Lower lobe of right lung (tissue), 2 donors: ENCODE measurements around the gene AOAH. TPM values are rescaled to one million over a fixed set of nuclear protein-coding genes. Genes with fewer than 3 reads are reported as not detected.

Experiments
- ATAC-seq, 2 donors: fragments of 200-7000 bp; cut with Tn5 transposase; one replicate each; pipeline ENCODE4 v1.9.1; 2020 to 2022; ENCODE audit warnings: mild to moderate bottlenecking in 2 of 2, moderate library complexity in 2 of 2
- DNase-seq: peaks from one replicate; pipeline ENCODE4 v3.0.0-alpha.2; 2020
- H3K27ac ChIP-seq: fragments of 200-600 bp; one replicate; pipeline ENCODE4 v1.8.0; 2022
- H3K27me3 ChIP-seq: fragments of 200-600 bp; one replicate; pipeline ENCODE4 v1.8.0; 2022; ENCODE audit warnings: low read depth
- H3K36me3 ChIP-seq: fragments of 200-600 bp; one replicate; pipeline ENCODE4 v1.8.0; 2022; ENCODE audit warnings: mild to moderate bottlenecking
- H3K4me1 ChIP-seq: fragments of 200-600 bp; one replicate; pipeline ENCODE4 v1.8.0; 2022
- H3K4me3 ChIP-seq: fragments of 200-600 bp; one replicate; pipeline ENCODE4 v1.8.0; 2022; ENCODE audit warnings: mild to moderate bottlenecking
- H3K9me3 ChIP-seq: fragments of 200-600 bp; one replicate; pipeline ENCODE4 v1.8.0; 2022
- intact Hi-C: fragments of 100-400 bp; cut with DNase I; formaldehyde crosslinking; loops from one replicate; pipeline ENCODE4 v1.11.0; 2022
- total RNA-seq: library from RNA; stranded (reverse); fragmentation: NEBNext Ultra II Directional; extraction: Animal tissue kit (Norgen Biotek cat#: 25700); gene quantifications from one replicate; pipeline ENCODE4 v1.2.1, GENCODE V29; 2021
- TF ChIP-seq, protein P1 (sequence below): fragments of 200-600 bp; IDR thresholded peaks from one replicate; pipeline ENCODE4 v1.8.0; 2022; ENCODE audit warnings: antibody characterized with exemption, mild to moderate bottlenecking
- donor health status: DM: no; HTN: yes; CAD: no; lungs with severe emphysema.

Gene AOAH
- total RNA-seq, 1 donor from 2014 or later = 29.2 TPM

GRCh38 chr7:36736090-36736898 lies 12.0 kb upstream of the AOAH start:
- TF ChIP-seq, protein P1, sequence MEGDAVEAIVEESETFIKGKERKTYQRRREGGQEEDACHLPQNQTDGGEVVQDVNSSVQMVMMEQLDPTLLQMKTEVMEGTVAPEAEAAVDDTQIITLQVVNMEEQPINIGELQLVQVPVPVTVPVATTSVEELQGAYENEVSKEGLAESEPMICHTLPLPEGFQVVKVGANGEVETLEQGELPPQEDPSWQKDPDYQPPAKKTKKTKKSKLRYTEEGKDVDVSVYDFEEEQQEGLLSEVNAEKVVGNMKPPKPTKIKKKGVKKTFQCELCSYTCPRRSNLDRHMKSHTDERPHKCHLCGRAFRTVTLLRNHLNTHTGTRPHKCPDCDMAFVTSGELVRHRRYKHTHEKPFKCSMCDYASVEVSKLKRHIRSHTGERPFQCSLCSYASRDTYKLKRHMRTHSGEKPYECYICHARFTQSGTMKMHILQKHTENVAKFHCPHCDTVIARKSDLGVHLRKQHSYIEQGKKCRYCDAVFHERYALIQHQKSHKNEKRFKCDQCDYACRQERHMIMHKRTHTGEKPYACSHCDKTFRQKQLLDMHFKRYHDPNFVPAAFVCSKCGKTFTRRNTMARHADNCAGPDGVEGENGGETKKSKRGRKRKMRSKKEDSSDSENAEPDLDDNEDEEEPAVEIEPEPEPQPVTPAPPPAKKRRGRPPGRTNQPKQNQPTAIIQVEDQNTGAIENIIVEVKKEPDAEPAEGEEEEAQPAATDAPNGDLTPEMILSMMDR = no peak
- H3K27ac ChIP-seq = no peak overlapping the region
- intact Hi-C loops = no loop called here
- no peaks in the 10 kb centered on the region for H3K36me3 ChIP-seq
- peaks cover 5% of the 10 kb centered on the region for H3K4me1 ChIP-seq
- no peak overlapping the region for H3K4me3 ChIP-seq
- no peak for ATAC-seq
- DNase-seq = no peak
- no peaks in the 10 kb centered on the region for H3K27me3 ChIP-seq
- H3K9me3 ChIP-seq = no peaks in the 10 kb centered on the region

- H3K4me1 ChIP-seq = peaks cover 5% of the 10 kb centered on the region
- H3K27ac ChIP-seq = no peak overlapping the region
- H3K9me3 ChIP-seq = no peaks in the 10 kb centered on the region
- ATAC-seq (no peak), DNase-seq (no peak)
- TF ChIP-seq, protein P1 = no peak
- no peak overlapping the region for H3K4me3 ChIP-seq
- H3K36me3 ChIP-seq = no peaks in the 10 kb centered on the region
- no peaks in the 10 kb centered on the region for H3K27me3 ChIP-seq
- intact Hi-C loops = no loop called here
Measured at GRCh38 chr7:36735172-36735571, 10.9 kb upstream of the AOAH start.

GRCh38 chr7:36734731-36735130 lies 10.4 kb upstream of the AOAH start:
- DNase-seq = no peak
- TF ChIP-seq, protein P1 = no peak
- H3K4me3 ChIP-seq = no peak overlapping the region
- H3K27me3 ChIP-seq = no peaks in the 10 kb centered on the region
- H3K36me3 ChIP-seq = no peaks in the 10 kb centered on the region
- ATAC-seq = no peak
- no peak overlapping the region for H3K27ac ChIP-seq
- H3K9me3 ChIP-seq = no peaks in the 10 kb centered on the region
- intact Hi-C loops = no loop called here
- peaks cover 5% of the 10 kb centered on the region for H3K4me1 ChIP-seq

GRCh38 chr7:36733411-36733810 lies 9.1 kb upstream of the AOAH start:
- no peaks in the 10 kb centered on the region for H3K27me3 ChIP-seq
- no peaks in the 10 kb centered on the region for H3K9me3 ChIP-seq
- H3K36me3 ChIP-seq = no peaks in the 10 kb centered on the region
- H3K4me1 ChIP-seq = peaks cover 5% of the 10 kb centered on the region
- DNase-seq (no peak), ATAC-seq (no peak)
- TF ChIP-seq, protein P1 = no peak
- intact Hi-C loops = no loop called here
- no peak overlapping the region for H3K27ac ChIP-seq
- H3K4me3 ChIP-seq = no peak overlapping the region

- no peaks in the 10 kb centered on the region for H3K27me3 ChIP-seq
- H3K4me3 ChIP-seq = no peak overlapping the region
- DNase-seq (no peak), ATAC-seq (no peak)
- no peaks in the 10 kb centered on the region for H3K36me3 ChIP-seq
- intact Hi-C loops = no loop called here
- no peak overlapping the region for H3K27ac ChIP-seq
- TF ChIP-seq, protein P1 = no peak
- peaks cover 5% of the 10 kb centered on the region for H3K4me1 ChIP-seq
- H3K9me3 ChIP-seq = no peaks in the 10 kb centered on the region
Measured at GRCh38 chr7:36732806-36733205, 8.5 kb upstream of the AOAH start.
